Uterus (tissue), 4 donors: ENCODE measurements around the gene TRIM28. TPM values are rescaled to one million over a fixed set of nuclear protein-coding genes. Genes with fewer than 3 reads are reported as not detected.

ENCODE experiments used
- DNase-seq, 2 donors: peaks; one replicate each; pipeline ENCODE4 v3.0.0-alpha.2; 2019 to 2020
- H3K27ac ChIP-seq, 2 donors: fragments of 200-600 bp; sonication (generic); 1 replicate in 1 of 2; 2 replicates in 1 of 2; pipeline ENCODE4 v1.5.1; 2016 to 2018
- H3K27me3 ChIP-seq, 2 donors: fragments of 200-600 bp; sonication (generic); one replicate each; pipeline ENCODE4 v1.5.1; 2018 to 2019; ENCODE audit warnings: control low read depth in 1 of 2
- H3K36me3 ChIP-seq, 2 donors: fragments of 200-600 bp; sonication (generic); one replicate each; pipeline ENCODE4 v1.5.1; 2019; ENCODE audit warnings: control low read depth in 1 of 2
- H3K4me1 ChIP-seq, 2 donors: fragments of 200-600 bp; sonication (generic); one replicate each; pipeline ENCODE4 v1.5.1; 2018 to 2019; ENCODE audit warnings: control low read depth in 1 of 2
- H3K4me3 ChIP-seq, 2 donors: fragments of 200-600 bp; sonication (generic); 1 replicate in 1 of 2; 2 replicates in 1 of 2; pipeline ENCODE4 v1.5.1; 2018 to 2019; ENCODE audit warnings: mild to moderate bottlenecking in 1 of 2
- H3K9me3 ChIP-seq, 2 donors: fragments of 200-600 bp; sonication (generic); one replicate each; pipeline ENCODE4 v1.5.1; 2019; ENCODE audit warnings: control low read depth in 1 of 2
- CTCF ChIP-seq, 4 experiments: fragments of 200-600 bp in 2 of 4; fragments of 450-650 bp in 2 of 4; sonication (generic) in 2 of 4; IDR thresholded peaks; one replicate each; pipeline ENCODE4 v1.5.1; 2016 to 2019; ENCODE audit warnings: antibody characterized with exemption in 4 of 4, mild to moderate bottlenecking in 2 of 4, moderate library complexity in 1 of 4
- POLR2A ChIP-seq, 2 donors: fragments of 450-650 bp; IDR thresholded peaks; one replicate each; pipeline ENCODE4 v1.6.1; 2016; ENCODE audit warnings: antibody characterized with exemption in 2 of 2, mild to moderate bottlenecking in 1 of 2, moderate library complexity in 1 of 2
- intact Hi-C: fragments of 100-400 bp; cut with DNase I; formaldehyde crosslinking; loops from one replicate; pipeline ENCODE4 v1.15.1; 2023; ENCODE audit warnings: low total_unique reads
- total RNA-seq, 4 donors: library from RNA; depleted of rRNA in 3 of 4; stranded (reverse); fragments of >200 nt in 3 of 4; gene quantifications; one replicate each; pipeline versions ENCODE4 v1.1.0 to v1.2.4, GENCODE V29; 2014 to 2023
- donor health status: DM: yes; HTN: yes; CAD: no.

TRIM28 gene
- total RNA-seq, 4 donors from 2014 or later: 192 to 322 (median 280) TPM

- H3K27me3 ChIP-seq: no peaks in the 10 kb centered on the region
- peak in 1 of 2 donors; percentile 36 for DNase-seq
- intact Hi-C loops: no loop called here
Observed at GRCh38 chr19:58544591-58545285, 874 bp downstream of the TRIM28 start.

GRCh38 chr19:58545286-58546018 is 1.6 kb downstream of the TRIM28 start:
- peak overlapping the region; percentile 60 to 79 for H3K4me3 ChIP-seq
- peak overlapping the region; percentile 96 to 97 for H3K27ac ChIP-seq
- TF ChIP-seq CTCF (IDR thresholded peaks at IDR 0.05): no peak
- no peak for TF ChIP-seq POLR2A (IDR thresholded peaks at IDR 0.05)
- no peak for DNase-seq
- intact Hi-C loops: no loop called here
- peaks cover 10 to 22% of the 10 kb centered on the region in 2 donors for H3K4me1 ChIP-seq
- H3K27me3 ChIP-seq: no peaks in the 10 kb centered on the region
- H3K36me3 ChIP-seq: no peaks in the 10 kb centered on the region
- no peaks in the 10 kb centered on the region for H3K9me3 ChIP-seq

More at GRCh38 chr19:58544591-58545285, 874 bp downstream of the TRIM28 start:
- Histone ChIP-seq H3K4me3 (peak overlapping the region; percentile 60 to 79), H3K27ac (peak overlapping the region; percentile 96 to 97), H3K4me1 (peaks cover 10 to 22% of the 10 kb centered on the region in 2 donors), H3K36me3 (no peaks in the 10 kb centered on the region), H3K9me3 (no peaks in the 10 kb centered on the region)
- no peak for TF ChIP-seq POLR2A (IDR thresholded peaks at IDR 0.05)
- TF ChIP-seq CTCF (IDR thresholded peaks at IDR 0.05): peak in 1 of 4 experiments; percentile 28

- Histone ChIP-seq H3K4me3 (peak overlapping the region; percentile 60 to 79), H3K4me1 (peaks cover 10 to 22% of the 10 kb centered on the region in 2 donors), H3K9me3 (no peaks in the 10 kb centered on the region), H3K27ac (peak overlapping the region in 1 of 2 donors; percentile 97), H3K36me3 (no peaks in the 10 kb centered on the region), H3K27me3 (no peaks in the 10 kb centered on the region)
- no peak for TF ChIP-seq CTCF (IDR thresholded peaks at IDR 0.05)
- TF ChIP-seq POLR2A (IDR thresholded peaks at IDR 0.05): no peak
- intact Hi-C loops: no loop called here
- no peak for DNase-seq
Observed at GRCh38 chr19:58546019-58546530, 2.2 kb downstream of the TRIM28 start.

- intact Hi-C loops: no loop called here
- Histone ChIP-seq H3K4me3 (no peak overlapping the region), H3K9me3 (no peaks in the 10 kb centered on the region), H3K27me3 (no peaks in the 10 kb centered on the region), H3K27ac (no peak overlapping the region), H3K4me1 (peaks cover 10 to 22% of the 10 kb centered on the region in 2 donors), H3K36me3 (no peaks in the 10 kb centered on the region)
- no peak for DNase-seq
- TF ChIP-seq POLR2A (IDR thresholded peaks at IDR 0.05) (no peak), CTCF (IDR thresholded peaks at IDR 0.05) (no peak)
Observed at GRCh38 chr19:58547323-58548312, 3.8 kb downstream of the TRIM28 start.
